ENCODE results near the gene OSM.
A peak's percentile ranks its signal among the peaks of the same experiment; 100 is the strongest.

OSM gene

GRCh38 chr22:30251711-30252110 lies 14.9 kb downstream of the OSM start:
- intact Hi-C loops (cut with DNase I), result loop anchor here (5.0 kb wide), 1 partner anchor 144 kb away; no protein-coding TSS in a partner anchor
- no peak for DNase-seq

GRCh38 chr22:30250661-30251267 lies 15.9 kb downstream of the OSM start:
- intact Hi-C loops (cut with DNase I), result loop anchor here (5.0 kb wide), 1 partner anchor 143 kb away; no protein-coding TSS in a partner anchor
- no peak for DNase-seq

GRCh38 chr22:30250039-30250565 lies 16.5 kb downstream of the OSM start:
- DNase-seq, result no peak
- intact Hi-C loops (cut with DNase I), result loop anchor here (5.0 kb wide), 1 partner anchor 143 kb away; no protein-coding TSS in a partner anchor

- intact Hi-C loops (cut with DNase I), result loop anchor here (5.0 kb wide), 1 partner anchor 142 kb away; no protein-coding TSS in a partner anchor
- DNase-seq, result no peak
Measured at GRCh38 chr22:30249049-30250038, 17.3 kb downstream of the OSM start.

GRCh38 chr22:30248484-30248883 lies 18.2 kb downstream of the OSM start:
- intact Hi-C loops (cut with DNase I), result no loop called here
- no peak for DNase-seq

- DNase-seq, result no peak
- intact Hi-C loops (cut with DNase I), result no loop called here
Measured at GRCh38 chr22:30247974-30248373, 18.7 kb downstream of the OSM start.

GRCh38 chr22:30247561-30247960 lies 19.1 kb downstream of the OSM start:
- intact Hi-C loops (cut with DNase I), result no loop called here
- no peak for DNase-seq

GRCh38 chr22:30246814-30247376 lies 19.8 kb downstream of the OSM start:
- DNase-seq, result no peak
- intact Hi-C loops (cut with DNase I), result no loop called here

- DNase-seq, result peak in 24 of 42 donors; percentile 10 to 65 (median 40)
- intact Hi-C loops (cut with DNase I), result no loop called here
Measured at GRCh38 chr22:30245985-30246813, 20.5 kb downstream of the OSM start, which contains the start of gene LIF. LIF (minus strand) TSS chr22:30246759; CDS start chr22:30246695, 64 bp downstream.

- DNase-seq, result no peak
- intact Hi-C loops (cut with DNase I), result no loop called here
Measured at GRCh38 chr22:30245181-30245984, 21.3 kb downstream of the OSM start.

- intact Hi-C loops (cut with DNase I), result no loop called here
- no peak for DNase-seq
Measured at GRCh38 chr22:30244641-30245040, 22.0 kb downstream of the OSM start.

- no peak for DNase-seq
- intact Hi-C loops (cut with DNase I), result no loop called here
Measured at GRCh38 chr22:30244066-30244465, 22.6 kb downstream of the OSM start.

GRCh38 chr22:30243661-30244060 lies 23.0 kb downstream of the OSM start:
- intact Hi-C loops (cut with DNase I), result no loop called here
- DNase-seq, result no peak

GRCh38 chr22:30241576-30242371 lies 24.9 kb downstream of the OSM start:
- DNase-seq, result no peak
- intact Hi-C loops (cut with DNase I), result no loop called here

- intact Hi-C loops (cut with DNase I), result no loop called here
Measured at GRCh38 chr22:30240541-30241417, 25.9 kb downstream of the OSM start.

More at GRCh38 chr22:30240541-30241417, 25.9 kb downstream of the OSM start:
- DNase-seq, result no peak

Data from head of caudate nucleus (tissue), 42 donors.